Neural cell (in vitro differentiated cells): ENCODE data around the gene HYAL1. TPM values are rescaled to one million over a fixed set of nuclear protein-coding genes. Genes with fewer than 3 reads are reported as not detected.
"Not testable (repeated sequence)": the region's sequence is repeated elsewhere in the genome, so short reads cannot be mapped to it uniquely, and the experiment has no call there.

Experiments
- H2AFZ ChIP-seq: fragments of 200-600, 300-800 bp; sonication (generic), shearing (Covaris generic); 2 replicates; pipeline ENCODE4 v1.6.0; 2014; ENCODE audit warnings: low read depth, mild to moderate bottlenecking, antibody characterized with exemption, low read length, moderate library complexity
- H3F3A ChIP-seq: fragments of 200-600 bp; shearing (Covaris generic); 2 replicates; pipeline ENCODE4 v1.6.1; 2016; ENCODE audit warnings: mild to moderate bottlenecking, moderate library complexity, mixed read lengths, antibody characterized with exemption, low read length; ENCODE audit not compliant: insufficient read depth, poor library complexity, severe bottlenecking
- H3K27ac ChIP-seq: fragments of 200-600, 300-800 bp; sonication (generic), shearing (Covaris generic); 2 replicates; pipeline ENCODE4 v1.5.1; 2014; ENCODE audit warnings: mild to moderate bottlenecking, low read length, moderate library complexity
- H3K27me3 ChIP-seq: fragments of 300-800, 200-600 bp; sonication (generic), shearing (Covaris generic); 2 replicates; pipeline ENCODE4 v1.6.0; 2014; ENCODE audit warnings: mild to moderate bottlenecking, low read depth, low read length, moderate library complexity; ENCODE audit not compliant: insufficient read depth
- H3K36me3 ChIP-seq: fragments of 300-800, 200-600 bp; sonication (generic), shearing (Covaris generic); 2 replicates; pipeline ENCODE4 v1.5.1; 2014; ENCODE audit warnings: mild to moderate bottlenecking, antibody characterized with exemption, low read length, moderate library complexity; ENCODE audit not compliant: insufficient read depth
- H3K4me2 ChIP-seq: fragments of 300-800, 200-600 bp; sonication (generic), shearing (Covaris generic); 2 replicates; pipeline ENCODE4 v1.6.0; 2014; ENCODE audit warnings: mild to moderate bottlenecking, low read length
- H3K4me3 ChIP-seq: fragments of 300-800, 200-600 bp; sonication (generic), shearing (Covaris generic); 2 replicates; pipeline ENCODE4 v1.5.1; 2014; ENCODE audit warnings: mild to moderate bottlenecking, low read length, moderate library complexity
- H3K79me2 ChIP-seq: fragments of 200-600 bp; shearing (Covaris generic); replicated peaks from 2 replicates; pipeline ENCODE4 v1.6.0; 2014; ENCODE audit warnings: mild to moderate bottlenecking, low read length, moderate library complexity; ENCODE audit not compliant: insufficient read depth
- H3K9ac ChIP-seq: fragments of 300-800, 200-600 bp; sonication (generic), shearing (Covaris generic); 2 replicates; pipeline ENCODE4 v1.6.1; 2016; ENCODE audit warnings: mild to moderate bottlenecking, low read length, mixed read lengths
- H3K9me2 ChIP-seq: fragments of 200-600 bp; shearing (Covaris generic); 2 replicates; pipeline ENCODE4 v1.6.1; 2016; ENCODE audit warnings: mild to moderate bottlenecking, low read length, mixed read lengths; ENCODE audit not compliant: insufficient read depth
- H3K9me3 ChIP-seq: fragments of 200-600, 300-800 bp; sonication (generic), shearing (Covaris generic); 2 replicates; pipeline ENCODE4 v1.6.1; 2016; ENCODE audit warnings: mild to moderate bottlenecking, mixed run types, low read length, moderate library complexity, mixed read lengths
- H4K20me1 ChIP-seq: fragments of 200-600 bp; shearing (Covaris generic); 2 replicates; pipeline ENCODE4 v1.6.1; 2016; ENCODE audit warnings: mild to moderate bottlenecking, mixed run types; ENCODE audit not compliant: insufficient read depth
- CTCF ChIP-seq: fragments of 450-650 bp; IDR thresholded peaks from 2 replicates; pipeline ENCODE4 v1.5.1; 2014; ENCODE audit warnings: antibody characterized with exemption, mild to moderate bottlenecking, moderate library complexity; ENCODE audit not compliant: poor library complexity, severe bottlenecking
- EP300 ChIP-seq: fragments of 450-650 bp; conservative IDR thresholded peaks from 2 replicates; pipeline ENCODE4 v1.6.1; 2014; ENCODE audit warnings: antibody characterized with exemption, mild to moderate bottlenecking, moderate library complexity; ENCODE audit not compliant: poor library complexity, severe bottlenecking
- EZH2 ChIP-seq: fragments of 200-600, 300-800 bp; shearing (Covaris generic), sonication (generic); IDR thresholded peaks from 2 replicates; pipeline ENCODE4 v1.6.1; 2014; ENCODE audit warnings: antibody characterized with exemption, low read length, borderline replicate concordance, mild to moderate bottlenecking; ENCODE audit not compliant: insufficient read depth, poor library complexity, severe bottlenecking
- MXI1 ChIP-seq: fragments of 450-650 bp; conservative IDR thresholded peaks from 2 replicates; pipeline ENCODE4 v1.6.1; 2014; ENCODE audit warnings: antibody characterized with exemption, mild to moderate bottlenecking; ENCODE audit not compliant: poor library complexity, severe bottlenecking
- POLR2AphosphoS5 ChIP-seq: IDR thresholded peaks from 2 replicates; pipeline ENCODE4 v1.6.1; 2012
- RAD21 ChIP-seq: fragments of 450-650 bp; conservative IDR thresholded peaks from 2 replicates; pipeline ENCODE4 v1.6.1; 2014; ENCODE audit warnings: antibody characterized with exemption, mild to moderate bottlenecking, moderate library complexity
- REST ChIP-seq: IDR thresholded peaks from 2 replicates; pipeline ENCODE4 v1.6.1; 2012; ENCODE audit warnings: borderline replicate concordance
- SMC3 ChIP-seq: fragments of 450-650 bp; conservative IDR thresholded peaks from 2 replicates; pipeline ENCODE4 v1.6.1; 2014; ENCODE audit warnings: antibody characterized with exemption, mild to moderate bottlenecking, moderate library complexity; ENCODE audit not compliant: poor library complexity
- TAF1 ChIP-seq: IDR thresholded peaks from 2 replicates; pipeline ENCODE4 v1.6.1; 2012; ENCODE audit warnings: low read depth
- polyA plus RNA-seq: library from polyadenylated mRNA; depleted of rRNA; stranded (reverse); fragments of >200 nt; gene quantifications from 2 replicates; pipeline ENCODE4 v1.2.3, GENCODE V29; 2014

The HYAL1 gene
- polyA plus RNA-seq, 1 donor from 2014 or later, result 2.2 TPM

- H3K9ac ChIP-seq, result no peak overlapping the region
- H3K9me2 ChIP-seq, result no peaks in the 10 kb centered on the region
- no peak for TF ChIP-seq EP300
- TF ChIP-seq CTCF, result no peak
- no peak for TF ChIP-seq SMC3
- no peak for TF ChIP-seq TAF1
- TF ChIP-seq MXI1, result no peak
- TF ChIP-seq RAD21, result no peak
- no peak for TF ChIP-seq REST
- no peak for TF ChIP-seq POLR2AphosphoS5
- no peak for TF ChIP-seq EZH2
- no peak overlapping the region for H2AFZ ChIP-seq
- H3K79me2 ChIP-seq, result no peaks in the 10 kb centered on the region
- H3K4me3 ChIP-seq, result no peak overlapping the region
- peaks cover 5% of the 10 kb centered on the region for H3F3A ChIP-seq
- no peak overlapping the region for H3K27ac ChIP-seq
- no peak overlapping the region for H3K4me2 ChIP-seq
- no peaks in the 10 kb centered on the region for H3K9me3 ChIP-seq
- H3K36me3 ChIP-seq, result no peaks in the 10 kb centered on the region
- H4K20me1 ChIP-seq, result no peaks in the 10 kb centered on the region
- no peaks in the 10 kb centered on the region for H3K27me3 ChIP-seq
These were observed 40.6 kb downstream of the HYAL1 start for GRCh38 chr3:50262778-50263177.

- H3K79me2 ChIP-seq, H3K27ac ChIP-seq, H2AFZ ChIP-seq, H3K4me2 ChIP-seq, H3K36me3 ChIP-seq, H3K4me3 ChIP-seq, H3K9ac ChIP-seq, H3F3A ChIP-seq, H3K9me3 ChIP-seq, H3K9me2 ChIP-seq, H3K27me3 ChIP-seq, H4K20me1 ChIP-seq: not testable (repeated sequence)
These were observed 41.2 kb downstream of the HYAL1 start for GRCh38 chr3:50262200-50262599.

DNA sequence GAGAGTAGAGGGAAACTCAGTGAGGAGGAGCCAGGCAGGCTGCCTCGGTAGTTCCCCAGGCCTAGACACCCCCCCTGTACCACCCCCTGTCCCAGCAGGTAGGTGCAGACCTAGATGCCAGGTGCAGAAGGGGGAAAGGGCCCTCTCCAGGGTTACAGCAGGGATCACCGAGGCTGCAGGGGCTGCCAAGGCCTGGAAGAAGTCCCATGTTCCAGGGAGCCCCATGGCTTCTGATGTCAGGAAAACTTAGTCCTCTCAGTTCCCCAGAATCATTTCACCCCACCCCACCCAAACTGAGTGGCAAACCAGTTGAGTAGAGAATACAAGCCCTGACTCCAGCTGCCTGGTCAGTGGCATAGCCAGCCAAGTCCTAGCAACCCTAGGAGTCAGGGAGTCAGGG, 41.9 kb downstream of the HYAL1 start:
- no peaks in the 10 kb centered on the region for H4K20me1 ChIP-seq
- H3K9me3 ChIP-seq, result no peaks in the 10 kb centered on the region
- H3K4me3 ChIP-seq, result no peak overlapping the region
- H3K79me2 ChIP-seq, result no peaks in the 10 kb centered on the region
- no peak overlapping the region for H2AFZ ChIP-seq
- no peaks in the 10 kb centered on the region for H3K27me3 ChIP-seq
- H3F3A ChIP-seq, result peaks cover 5% of the 10 kb centered on the region
- H3K9ac ChIP-seq, result peak overlapping the region; percentile 95
- no peak for TF ChIP-seq CTCF
- TF ChIP-seq EZH2, result no peak
- TF ChIP-seq MXI1, result no peak
- TF ChIP-seq POLR2AphosphoS5, result no peak
- no peak for TF ChIP-seq SMC3
- no peak for TF ChIP-seq RAD21
- TF ChIP-seq EP300, result no peak
- no peak for TF ChIP-seq REST
- no peak for TF ChIP-seq TAF1
- H3K9me2 ChIP-seq, result no peaks in the 10 kb centered on the region
- H3K36me3 ChIP-seq, result peaks cover 5% of the 10 kb centered on the region
- H3K4me2 ChIP-seq, result no peak overlapping the region
- no peak overlapping the region for H3K27ac ChIP-seq
